IPS-NIHi7 (cell line): ENCODE measurements around the gene RAB10.
"Not testable (repeated sequence)": the region's sequence is repeated elsewhere in the genome, so short reads cannot be mapped to it uniquely, and the experiment has no call there.

Source experiments
- DNase-seq: peaks from one replicate; pipeline ENCODE4 v3.0.0; 2012; ENCODE audit warnings: mixed read lengths; ENCODE audit errors: extremely low spot score

RAB10 gene

GRCh38 chr2:26016012-26016705 is 17.7 kb upstream of the RAB10 start:
- DNase-seq = no peak

- not testable (repeated sequence) for DNase-seq
Observed at GRCh38 chr2:26016706-26017045, 17.2 kb upstream of the RAB10 start.

- no peak for DNase-seq
Observed at GRCh38 chr2:26017464-26018183, 16.3 kb upstream of the RAB10 start.

GRCh38 chr2:26018184-26019055 is 15.5 kb upstream of the RAB10 start:
- DNase-seq = peak; percentile 86

GRCh38 chr2:26020231-26020640 is 13.6 kb upstream of the RAB10 start:
- DNase-seq = no peak

GRCh38 chr2:26024260-26024659 is 9.6 kb upstream of the RAB10 start:
- DNase-seq = no peak

GRCh38 chr2:26025509-26025908 is 8.4 kb upstream of the RAB10 start:
- no peak for DNase-seq

GRCh38 chr2:26028083-26028482 is 5.8 kb upstream of the RAB10 start:
- DNase-seq = not testable (repeated sequence)

GRCh38 chr2:26032586-26033269 is 1.2 kb upstream of the RAB10 start:
- DNase-seq = not testable (repeated sequence)

- DNase-seq = peak; percentile 69
Observed at GRCh38 chr2:26033270-26033817, 540 bp upstream of the RAB10 start.

- DNase-seq = no peak
Observed at GRCh38 chr2:26034637-26034992, 731 bp downstream of the RAB10 start.

GRCh38 chr2:26035090-26035743 is 1.3 kb downstream of the RAB10 start:
- DNase-seq = no peak

GRCh38 chr2:26039603-26040323 is 5.9 kb downstream of the RAB10 start:
- no peak for DNase-seq

GRCh38 chr2:26043109-26043508 is 9.2 kb downstream of the RAB10 start:
- DNase-seq = no peak

- DNase-seq = no peak
Observed at GRCh38 chr2:26043862-26044696, 10.2 kb downstream of the RAB10 start.

GRCh38 chr2:26048791-26049190 is 14.9 kb downstream of the RAB10 start:
- no peak for DNase-seq

GRCh38 chr2:26049641-26050040 is 15.8 kb downstream of the RAB10 start:
- DNase-seq = no peak

- DNase-seq = no peak
Observed at GRCh38 chr2:26052740-26053139, 18.9 kb downstream of the RAB10 start.

- no peak for DNase-seq
Observed at GRCh38 chr2:26054598-26055348, 20.9 kb downstream of the RAB10 start.
